HepG2 (cell line): ENCODE results near the gene SNCAIP.

Experiments
- BCLAF1 ChIP-seq: fragments of 450-650 bp; IDR thresholded peaks from 2 replicates; pipeline ENCODE4 v1.6.1; 2017; ENCODE audit warnings: mild to moderate bottlenecking
- PATZ1 ChIP-seq: sonication (generic); formaldehyde crosslinking; IDR thresholded peaks from 2 replicates; pipeline ENCODE4 v1.4.0; 2020; ENCODE audit warnings: missing genetic modification reagents
- YY1 ChIP-seq: IDR thresholded peaks from 2 replicates; pipeline ENCODE4 v1.6.1; 2011; ENCODE audit warnings: low read length, low read depth, moderate library complexity, mild to moderate bottlenecking; ENCODE audit not compliant: insufficient read depth, insufficient replicate concordance
- ZIK1 ChIP-seq: sonication (generic); formaldehyde crosslinking; IDR thresholded peaks from 2 replicates; pipeline ENCODE4 v1.5.0; 2020; ENCODE audit warnings: mild to moderate bottlenecking, low read depth, missing genetic modification reagents, borderline replicate concordance
- TF ChIP-seq, protein P1 (sequence below), 2 experiments: IDR thresholded peaks; 2 replicates each; pipeline ENCODE4 v1.6.1; 2011 to 2012; ENCODE audit warnings: low read length in 2 of 2, borderline replicate concordance in 1 of 2, low read depth in 1 of 2, mild to moderate bottlenecking in 1 of 2, moderate library complexity in 1 of 2

- TF ChIP-seq ZIK1, result no peak
- TF ChIP-seq, protein P1, sequence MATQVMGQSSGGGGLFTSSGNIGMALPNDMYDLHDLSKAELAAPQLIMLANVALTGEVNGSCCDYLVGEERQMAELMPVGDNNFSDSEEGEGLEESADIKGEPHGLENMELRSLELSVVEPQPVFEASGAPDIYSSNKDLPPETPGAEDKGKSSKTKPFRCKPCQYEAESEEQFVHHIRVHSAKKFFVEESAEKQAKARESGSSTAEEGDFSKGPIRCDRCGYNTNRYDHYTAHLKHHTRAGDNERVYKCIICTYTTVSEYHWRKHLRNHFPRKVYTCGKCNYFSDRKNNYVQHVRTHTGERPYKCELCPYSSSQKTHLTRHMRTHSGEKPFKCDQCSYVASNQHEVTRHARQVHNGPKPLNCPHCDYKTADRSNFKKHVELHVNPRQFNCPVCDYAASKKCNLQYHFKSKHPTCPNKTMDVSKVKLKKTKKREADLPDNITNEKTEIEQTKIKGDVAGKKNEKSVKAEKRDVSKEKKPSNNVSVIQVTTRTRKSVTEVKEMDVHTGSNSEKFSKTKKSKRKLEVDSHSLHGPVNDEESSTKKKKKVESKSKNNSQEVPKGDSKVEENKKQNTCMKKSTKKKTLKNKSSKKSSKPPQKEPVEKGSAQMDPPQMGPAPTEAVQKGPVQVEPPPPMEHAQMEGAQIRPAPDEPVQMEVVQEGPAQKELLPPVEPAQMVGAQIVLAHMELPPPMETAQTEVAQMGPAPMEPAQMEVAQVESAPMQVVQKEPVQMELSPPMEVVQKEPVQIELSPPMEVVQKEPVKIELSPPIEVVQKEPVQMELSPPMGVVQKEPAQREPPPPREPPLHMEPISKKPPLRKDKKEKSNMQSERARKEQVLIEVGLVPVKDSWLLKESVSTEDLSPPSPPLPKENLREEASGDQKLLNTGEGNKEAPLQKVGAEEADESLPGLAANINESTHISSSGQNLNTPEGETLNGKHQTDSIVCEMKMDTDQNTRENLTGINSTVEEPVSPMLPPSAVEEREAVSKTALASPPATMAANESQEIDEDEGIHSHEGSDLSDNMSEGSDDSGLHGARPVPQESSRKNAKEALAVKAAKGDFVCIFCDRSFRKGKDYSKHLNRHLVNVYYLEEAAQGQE (IDR thresholded peaks at IDR 0.05; ENCODE audit: borderline replicate concordance in 1 of 2, low read depth in 1 of 2, low read length in 2 of 2), result no peak
- no peak for TF ChIP-seq PATZ1 (CRISPR knock-in tag)
- TF ChIP-seq YY1, result no peak
- no peak for TF ChIP-seq BCLAF1
These were observed 88.3 kb downstream of the SNCAIP start for GRCh38 chr5:122400341-122400740.
